IMR-90 (cell line): Measurements from ENCODE around the gene SLCO2B1. TPM values are rescaled to one million over a fixed set of nuclear protein-coding genes. Genes with fewer than 3 reads are reported as not detected.

ENCODE experiments used
- ATAC-seq: fragments of 200-7000 bp; cut with Tn5 transposase; 2 replicates; pipeline ENCODE4 v1.9.1; 2020; ENCODE audit warnings: low read depth, mild to moderate bottlenecking, moderate library complexity
- BruUV-seq: library from RNA; stranded (reverse); fragments of 400-500 nt; replicated peaks from 2 replicates; lab custom pipeline; 2021; lab: Mats Ljungman, UMichigan
- CTCF ChIA-PET: fragments of 300-600 bp; formaldehyde crosslinking; extraction: SDS; loops from one replicate; lab custom pipeline; 2021; ENCODE audit warnings: antibody characterized with exemption; lab: Yijun Ruan, JAX
- POLR2A ChIA-PET: fragments of 300-600 bp; sonication (Branson Sonifier 250); formaldehyde crosslinking; loops from one replicate; lab custom pipeline; 2022; ENCODE audit warnings: antibody characterized with exemption; ENCODE audit not compliant: unreplicated experiment; lab: Charles Lee
- DNase-seq: peaks from one replicate; pipeline ENCODE4 v3.0.0; 2013
- H2AFZ ChIP-seq: replicated peaks from 2 replicates; pipeline ENCODE3; 2013; ENCODE audit warnings: low read length, mild to moderate bottlenecking; ENCODE audit not compliant: poor library complexity
- H2AK5ac ChIP-seq: 2 replicates; pipeline ENCODE4 v1.6.1; 2013; ENCODE audit warnings: low read depth, low read length, inconsistent platforms
- H2AK9ac ChIP-seq: replicated peaks from 2 replicates; pipeline ENCODE3; 2013; ENCODE audit warnings: mild to moderate bottlenecking, low read depth, low read length, moderate library complexity; ENCODE audit not compliant: poor library complexity
- H2BK120ac ChIP-seq: 2 replicates; pipeline ENCODE4 v1.6.1; 2013; ENCODE audit warnings: low read depth, low read length, inconsistent platforms
- H2BK15ac ChIP-seq: 3 replicates; pipeline ENCODE4 v1.6.1; 2013; ENCODE audit warnings: low read depth, low read length, inconsistent platforms
- H2BK20ac ChIP-seq: 2 replicates; pipeline ENCODE4 v1.6.1; 2013; ENCODE audit warnings: low read depth, mild to moderate bottlenecking, inconsistent platforms, low read length, moderate library complexity
- H2BK5ac ChIP-seq: 2 replicates; pipeline ENCODE4 v1.6.1; 2013; ENCODE audit warnings: mild to moderate bottlenecking, low read depth, low read length, inconsistent platforms; ENCODE audit not compliant: poor library complexity, severe bottlenecking
- H3K14ac ChIP-seq: replicated peaks from 2 replicates; pipeline ENCODE4 v1.6.1; 2013; ENCODE audit warnings: low read depth, low read length, inconsistent platforms
- H3K18ac ChIP-seq: 2 replicates; pipeline ENCODE4 v1.6.1; 2013; ENCODE audit warnings: low read depth, low read length, control low read depth
- H3K23ac ChIP-seq: 2 replicates; pipeline ENCODE4 v1.6.1; 2013; ENCODE audit warnings: low read depth, low read length, inconsistent platforms
- H3K27ac ChIP-seq: 2 replicates; pipeline ENCODE4 v1.5.1; 2013; ENCODE audit warnings: mild to moderate bottlenecking, control low read depth, low read length; ENCODE audit not compliant: insufficient read depth
- H3K27me3 ChIP-seq: 2 replicates; pipeline ENCODE4 v1.6.1; 2013; ENCODE audit warnings: low read length; ENCODE audit not compliant: control insufficient read depth, insufficient read depth
- H3K36me3 ChIP-seq: 2 replicates; pipeline ENCODE4 v1.6.1; 2013; ENCODE audit warnings: low read length, mixed read lengths; ENCODE audit not compliant: control insufficient read depth, insufficient read depth
- H3K4ac ChIP-seq: 2 replicates; pipeline ENCODE4 v1.6.1; 2013; ENCODE audit warnings: low read depth, low read length, inconsistent platforms
- H3K4me1 ChIP-seq: 2 replicates; pipeline ENCODE4 v1.6.1; 2013; ENCODE audit warnings: low read length, mixed read lengths; ENCODE audit not compliant: control insufficient read depth, insufficient read depth
- H3K4me2 ChIP-seq: 2 replicates; pipeline ENCODE4 v1.6.1; 2013; ENCODE audit warnings: low read depth, mild to moderate bottlenecking, control low read depth, low read length, moderate library complexity
- H3K4me3 ChIP-seq: 2 replicates; pipeline ENCODE4 v1.5.1; 2013; ENCODE audit warnings: low read depth, mild to moderate bottlenecking, control low read depth, low read length, moderate library complexity; ENCODE audit not compliant: insufficient read depth
- H3K56ac ChIP-seq: 2 replicates; pipeline ENCODE4 v1.6.1; 2013; ENCODE audit warnings: low read length, inconsistent platforms; ENCODE audit not compliant: insufficient read depth; ENCODE audit errors: extremely low read depth
- H3K79me1 ChIP-seq, 2 experiments: 2 replicates each; pipeline ENCODE4 v1.6.1; 2013; ENCODE audit warnings: low read length in 2 of 2, inconsistent platforms in 1 of 2, low read depth in 1 of 2
- H3K9ac ChIP-seq: 2 replicates; pipeline ENCODE4 v1.6.1; 2013; ENCODE audit warnings: low read depth, low read length, control low read depth
- H3K9me1 ChIP-seq: 2 replicates; pipeline ENCODE4 v1.6.1; 2013; ENCODE audit warnings: low read length, inconsistent platforms; ENCODE audit not compliant: insufficient read depth
- H3K9me3 ChIP-seq: 2 replicates; pipeline ENCODE4 v1.6.1; 2013; ENCODE audit warnings: low read length; ENCODE audit not compliant: control insufficient read depth, insufficient read depth
- H4K20me1 ChIP-seq: 2 replicates; pipeline ENCODE4 v1.6.1; 2013; ENCODE audit warnings: low read length, inconsistent platforms; ENCODE audit not compliant: insufficient read depth
- H4K5ac ChIP-seq: 2 replicates; pipeline ENCODE4 v1.6.1; 2013; ENCODE audit warnings: mild to moderate bottlenecking, low read depth, low read length, control low read depth
- H4K8ac ChIP-seq, 2 experiments: 2 replicates each; pipeline ENCODE4 v1.6.1; 2013; ENCODE audit warnings: low read depth in 2 of 2, low read length in 2 of 2, control low read depth in 1 of 2, inconsistent platforms in 1 of 2
- H4K91ac ChIP-seq: 2 replicates; pipeline ENCODE4 v1.6.1; 2013; ENCODE audit warnings: low read depth, low read length, inconsistent platforms; ENCODE audit not compliant: insufficient read depth
- BHLHE40 ChIP-seq: fragments of 150-350 bp; IDR thresholded peaks from 2 replicates; pipeline ENCODE4 v1.6.1; 2016; ENCODE audit warnings: mild to moderate bottlenecking, low read depth, low read length
- CEBPB ChIP-seq: IDR thresholded peaks from 2 replicates; pipeline ENCODE4 v1.6.1; 2012; ENCODE audit warnings: low read depth, low read length, improper control_type of control experiment
- CHD1 ChIP-seq: IDR thresholded peaks from 2 replicates; pipeline ENCODE4 v1.6.1; 2012; ENCODE audit warnings: low read depth, low read length, improper control_type of control experiment
- CTCF ChIP-seq: conservative IDR thresholded peaks from 2 replicates; pipeline ENCODE4 v1.5.1; 2012; ENCODE audit warnings: mild to moderate bottlenecking, low read depth, low read length, improper control_type of control experiment
- ELK1 ChIP-seq: fragments of 150-350 bp; IDR thresholded peaks from 2 replicates; pipeline ENCODE4 v1.6.1; 2016; ENCODE audit warnings: low read depth, mild to moderate bottlenecking, low read length, moderate library complexity, borderline replicate concordance
- FOS ChIP-seq: fragments of 150-350 bp; IDR thresholded peaks from 2 replicates; pipeline ENCODE4 v1.6.1; 2016; ENCODE audit warnings: low read depth, low read length
- MAFK ChIP-seq: IDR thresholded peaks from 2 replicates; pipeline ENCODE4 v1.6.1; 2012; ENCODE audit warnings: low read depth, low read length, improper control_type of control experiment
- MAZ ChIP-seq: IDR thresholded peaks from 2 replicates; pipeline ENCODE4 v1.6.1; 2012; ENCODE audit warnings: low read depth, mild to moderate bottlenecking, low read length, improper control_type of control experiment, moderate library complexity, borderline replicate concordance
- MXI1 ChIP-seq: IDR thresholded peaks from 2 replicates; pipeline ENCODE4 v1.6.1; 2012; ENCODE audit warnings: low read depth, mild to moderate bottlenecking, low read length, moderate library complexity, borderline replicate concordance
- NFE2L2 ChIP-seq: fragments of 150-350 bp; IDR thresholded peaks from 2 replicates; pipeline ENCODE4 v1.6.1; 2016; ENCODE audit warnings: low read depth, mild to moderate bottlenecking, low read length
- POLR2A ChIP-seq: IDR thresholded peaks from 2 replicates; pipeline ENCODE4 v1.6.1; 2012; ENCODE audit warnings: mild to moderate bottlenecking, low read depth, low read length
- RAD21 ChIP-seq: IDR thresholded peaks from 2 replicates; pipeline ENCODE4 v1.6.1; 2012; ENCODE audit warnings: low read length, improper control_type of control experiment
- RCOR1 ChIP-seq: IDR thresholded peaks from 2 replicates; pipeline ENCODE4 v1.6.1; 2012; ENCODE audit warnings: mild to moderate bottlenecking, low read length, improper control_type of control experiment; ENCODE audit not compliant: insufficient replicate concordance
- RFX5 ChIP-seq: IDR thresholded peaks from 2 replicates; pipeline ENCODE4 v1.8.0; 2012; ENCODE audit warnings: low read depth, mild to moderate bottlenecking, low read length, moderate library complexity
- SMC3 ChIP-seq: fragments of 150-350 bp; IDR thresholded peaks from 2 replicates; pipeline ENCODE4 v1.6.1; 2016; ENCODE audit warnings: low read depth, mild to moderate bottlenecking, antibody characterized with exemption, low read length, moderate library complexity
- WGBS, 2 experiments: methylation state at CpG; one replicate each; pipeline versions ENCODE4 v1.1.5 to v1.1.7; 2013; ENCODE audit warnings: missing lambda C conversion rate in 2 of 2; ENCODE audit not compliant: insufficient read length in 1 of 2; ENCODE audit errors: extremely low coverage in 2 of 2; 5-methylcytosine and 5-hydroxymethylcytosine counted together
- dilution Hi-C: fragments of 300-500 bp; cut with HindIII; formaldehyde crosslinking; loops from one replicate; pipeline ENCODE4 v1.14.3; 2018; ENCODE audit warnings: low sequenced_read_pairs; ENCODE audit not compliant: unreplicated experiment
- in situ Hi-C: fragments of 300-500 bp; cut with MboI; formaldehyde crosslinking; loops from 3 replicates; pipeline ENCODE4 v1.14.3; 2019; ENCODE audit warnings: low sequenced_read_pairs, inconsistent platforms, mixed read lengths
- intact Hi-C: fragments of 100-400 bp; cut with micrococcal nuclease; formaldehyde crosslinking; loops from 2 replicates; pipeline ENCODE4 v1.10.0; 2022
- polyA plus RNA-seq, 3 experiments: library from polyadenylated mRNA; depleted of rRNA; stranded (reverse); fragments of >200 nt; gene quantifications; 2 replicates each; pipeline ENCODE4 v1.2.3, GENCODE V29; 2012; ENCODE audit warnings: low replicate concordance in 1 of 3
- total RNA-seq: library from RNA; depleted of rRNA; stranded (reverse); fragments of >200 nt; gene quantifications from 2 replicates; pipeline ENCODE4 v1.2.3, GENCODE V29; 2012
- TF ChIP-seq, protein P1 (sequence below): fragments of 150-350 bp; IDR thresholded peaks from 2 replicates; pipeline ENCODE4 v1.6.1; 2017; ENCODE audit warnings: mild to moderate bottlenecking, antibody characterized with exemption, low read length, low read depth

The SLCO2B1 gene
- total and polyA plus RNA-seq, 2 of the 4 experiments (the other 2 are of a cell fraction) = not detected

DNA sequence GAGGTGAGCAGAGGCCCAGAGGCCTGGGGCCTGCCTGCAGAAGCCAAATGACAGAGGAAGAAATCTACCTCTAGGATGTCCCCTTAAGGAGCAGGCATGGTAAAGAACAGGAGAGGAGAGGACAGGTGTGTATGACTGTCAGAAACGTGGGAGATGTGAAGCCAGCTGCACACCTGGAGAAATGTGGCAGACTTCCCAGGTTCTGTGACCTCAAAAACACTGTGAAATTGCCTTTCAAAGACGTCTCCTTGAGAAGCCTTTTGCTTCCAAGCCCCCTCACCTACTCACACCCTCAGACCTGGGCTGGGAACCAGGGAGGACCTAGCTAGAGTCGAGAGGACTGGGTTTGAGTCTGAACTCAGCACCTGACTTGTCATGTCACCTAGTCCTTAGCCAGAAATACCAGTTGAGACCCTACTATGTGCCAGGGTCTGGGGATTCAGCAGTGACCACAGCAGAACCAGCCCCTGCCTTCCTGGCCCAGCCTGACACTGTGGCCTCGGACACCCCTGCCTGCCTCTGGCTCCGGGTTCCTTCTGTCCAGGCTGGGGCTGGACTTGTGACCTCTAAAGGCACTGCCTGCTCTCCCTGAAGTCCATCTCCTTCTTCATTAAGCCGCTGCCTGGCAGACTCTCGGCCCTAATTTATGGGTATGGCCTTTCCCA, 95.2 kb downstream of the SLCO2B1 start:
- BruUV-seq = no TSS peak
- H2AFZ ChIP-seq = no peak overlapping the region
- no peak overlapping the region for H2BK5ac ChIP-seq
- H2BK15ac ChIP-seq = no peak overlapping the region
- WGBS, 2 experiments = 17% methylated on average over 2 of the region's 7 CpGs; no CpG with 5 or more reads in 1 of the 2 experiments
- dilution Hi-C loops (no loop called here), intact Hi-C loops (loop anchor here (5.0 kb wide), 1 partner anchor 299 kb away; the partner anchor contains the start of genes SPCS2 and XRRA1), in situ Hi-C loops (loop anchor here (5.0 kb wide), 3 partner anchors 99 to 319 kb away; no protein-coding TSS in a partner anchor)
- H4K5ac ChIP-seq = no peak overlapping the region
- peaks cover 58% of the 10 kb centered on the region for H3K27me3 ChIP-seq
- no peaks in the 10 kb centered on the region for H3K4me1 ChIP-seq
- no peak overlapping the region for H3K27ac ChIP-seq
- DNase-seq (no peak), ATAC-seq (no peak)
- H3K4me3 ChIP-seq = no peak overlapping the region
- no peak overlapping the region for H3K23ac ChIP-seq
- H4K91ac ChIP-seq = no peak overlapping the region
- H3K9me3 ChIP-seq = no peaks in the 10 kb centered on the region
- no peaks in the 10 kb centered on the region for H3K9me1 ChIP-seq
- H3K4ac ChIP-seq = no peak overlapping the region
- no peaks in the 10 kb centered on the region for H4K20me1 ChIP-seq
- no peak overlapping the region for H2BK120ac ChIP-seq
- TF ChIP-seq BHLHE40 (no peak), SMC3 (no peak), POLR2A (no peak), CHD1 (no peak), FOS (no peak), ELK1 (no peak), RAD21 (no peak), RFX5 (no peak), CEBPB (no peak), MAZ (no peak), RCOR1 (no peak), NFE2L2 (no peak), MAFK (no peak), CTCF (no peak), MXI1 (no peak)
- TF ChIP-seq, protein P1, sequence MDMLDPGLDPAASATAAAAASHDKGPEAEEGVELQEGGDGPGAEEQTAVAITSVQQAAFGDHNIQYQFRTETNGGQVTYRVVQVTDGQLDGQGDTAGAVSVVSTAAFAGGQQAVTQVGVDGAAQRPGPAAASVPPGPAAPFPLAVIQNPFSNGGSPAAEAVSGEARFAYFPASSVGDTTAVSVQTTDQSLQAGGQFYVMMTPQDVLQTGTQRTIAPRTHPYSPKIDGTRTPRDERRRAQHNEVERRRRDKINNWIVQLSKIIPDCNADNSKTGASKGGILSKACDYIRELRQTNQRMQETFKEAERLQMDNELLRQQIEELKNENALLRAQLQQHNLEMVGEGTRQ = no peak
- H3K9ac ChIP-seq = no peak overlapping the region
- H3K36me3 ChIP-seq = no peaks in the 10 kb centered on the region
- H3K18ac ChIP-seq = no peak overlapping the region
- H3K14ac ChIP-seq = no peak overlapping the region
- H2AK5ac ChIP-seq = no peak overlapping the region
- H2BK20ac ChIP-seq = no peak overlapping the region
- H2AK9ac ChIP-seq = no peak overlapping the region
- no peak overlapping the region for H3K4me2 ChIP-seq
- ChIA-PET CTCF (no interaction called here), POLR2A (no interaction called here)
- no peak overlapping the region for H3K56ac ChIP-seq
- H4K8ac ChIP-seq = no peak overlapping the region
- H3K79me1 ChIP-seq = no peaks in the 10 kb centered on the region
